DLD1 (cell line): ENCODE results near the gene MLPH.

ENCODE experiments used
- in situ Hi-C: cut with HindIII; loops from 2 replicates; pipeline ENCODE4 v1.10.0; 2017; ENCODE audit warnings: low sequenced_read_pairs

The MLPH gene

DNA sequence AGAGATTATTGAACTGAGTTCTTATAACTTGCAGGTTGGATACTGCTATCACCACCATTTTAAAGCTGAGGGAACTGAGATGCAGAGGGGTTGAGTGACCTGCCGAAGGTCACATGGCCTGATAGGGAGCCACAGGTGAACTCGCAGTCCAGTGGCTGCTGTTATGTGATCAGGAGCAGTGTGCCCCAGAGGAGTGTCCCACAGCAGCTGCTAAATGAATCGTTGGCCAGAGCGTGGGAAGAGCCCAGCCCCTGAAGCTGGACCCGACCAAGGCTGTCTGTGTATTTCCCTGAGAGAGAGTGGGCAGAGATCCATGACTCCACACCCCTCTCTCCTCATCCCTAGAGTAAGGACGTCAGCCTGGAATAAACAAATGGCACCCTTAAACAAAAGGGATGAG is 52.6 kb downstream of the MLPH start:
- in situ Hi-C loops = no loop called here

DNA sequence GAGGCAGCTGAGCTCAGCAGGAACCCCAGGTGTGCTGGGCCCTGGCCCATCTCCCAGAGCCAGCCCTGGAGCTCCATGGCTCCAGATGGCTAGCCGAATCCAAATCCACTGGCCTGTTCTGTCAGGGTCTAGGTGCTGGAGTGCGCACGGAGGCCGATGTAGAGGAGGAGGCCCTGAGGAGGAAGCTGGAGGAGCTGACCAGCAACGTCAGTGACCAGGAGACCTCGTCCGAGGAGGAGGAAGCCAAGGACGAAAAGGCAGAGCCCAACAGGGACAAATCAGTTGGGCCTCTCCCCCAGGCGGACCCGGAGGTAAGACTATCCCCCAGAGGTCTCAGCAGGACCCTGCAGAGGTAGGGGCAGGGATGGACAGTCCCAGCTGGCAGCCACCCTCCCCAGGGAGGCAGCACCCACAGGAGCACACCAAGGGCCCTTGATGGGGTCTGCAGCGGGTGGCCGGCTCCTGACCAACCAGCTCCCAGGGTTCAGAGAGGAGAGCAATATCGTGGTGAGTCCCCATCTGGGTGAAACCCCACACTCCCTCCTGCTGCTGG is 53.2 kb downstream of the MLPH start:
- in situ Hi-C loops = no loop called here

DNA sequence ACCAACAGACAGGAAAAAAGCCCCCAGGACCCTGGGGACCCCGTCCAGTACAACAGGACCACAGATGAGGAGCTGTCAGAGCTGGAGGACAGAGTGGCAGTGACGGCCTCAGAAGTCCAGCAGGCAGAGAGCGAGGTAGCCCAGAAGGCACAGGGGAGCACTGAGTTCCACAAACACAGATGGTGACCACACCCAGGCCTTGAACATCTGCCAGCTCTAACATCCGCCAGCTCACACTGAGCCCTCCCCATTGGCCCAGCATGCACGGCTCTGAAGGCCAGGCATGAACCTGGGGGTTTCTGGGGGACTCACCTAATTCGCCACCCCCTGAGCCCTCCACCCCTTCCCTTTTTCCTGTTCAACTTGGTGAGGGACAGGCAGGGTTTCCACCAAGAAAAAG is 53.8 kb downstream of the MLPH start:
- in situ Hi-C loops = no loop called here

DNA sequence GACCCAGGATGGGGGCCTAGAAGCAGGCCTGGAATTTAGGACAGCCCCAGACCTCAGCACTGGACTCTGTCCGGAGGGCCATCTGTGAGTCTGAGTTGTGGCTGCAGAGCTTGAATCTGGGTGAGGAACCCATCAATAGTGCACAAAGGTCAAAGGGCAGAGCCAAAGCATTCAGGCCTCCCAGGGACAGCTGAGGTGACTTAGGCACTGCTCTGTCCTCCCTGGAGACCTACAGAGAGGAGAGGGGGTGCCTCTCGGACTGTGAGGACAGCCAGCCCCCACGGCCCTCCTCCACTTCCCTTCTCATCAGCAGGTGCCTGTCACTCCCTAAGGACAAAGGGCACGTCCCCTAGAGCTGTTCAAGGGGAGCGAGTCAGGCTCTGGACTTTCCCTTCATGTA is 54.2 kb downstream of the MLPH start:
- in situ Hi-C loops = no loop called here

DNA sequence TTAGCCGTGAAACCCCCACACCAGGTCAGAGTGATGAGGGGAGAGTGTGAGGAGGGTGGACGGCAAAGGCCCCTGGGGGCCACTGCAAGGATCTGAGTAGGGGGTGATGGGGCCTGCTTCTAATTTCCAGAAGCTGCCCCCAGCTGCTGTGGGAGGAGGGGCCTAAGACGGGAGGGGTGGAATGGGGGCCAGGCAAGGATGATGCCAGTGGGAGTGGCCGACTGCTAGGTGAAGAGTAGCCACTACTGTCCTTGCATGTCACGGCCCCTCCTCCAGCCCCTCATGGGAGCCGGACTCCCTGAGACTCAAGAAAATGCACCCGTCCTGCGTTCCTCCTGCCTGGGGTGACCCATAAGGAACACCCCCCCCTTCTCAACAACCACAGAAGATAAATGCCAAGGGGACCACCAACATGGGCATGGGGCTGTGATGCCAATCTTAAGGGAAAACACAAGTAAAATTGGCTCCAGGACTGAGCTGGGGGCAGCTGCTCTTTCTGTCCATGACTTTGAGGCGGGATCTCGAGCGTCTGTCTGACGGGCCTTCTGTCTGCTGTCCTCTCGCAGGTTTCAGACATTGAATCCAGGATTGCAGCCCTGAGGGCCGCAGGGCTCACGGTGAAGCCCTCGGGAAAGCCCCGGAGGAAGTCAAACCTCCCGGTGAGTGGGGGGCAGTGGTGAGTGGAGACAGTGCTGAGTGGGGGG is 55.1 kb downstream of the MLPH start:
- in situ Hi-C loops = no loop called here

DNA sequence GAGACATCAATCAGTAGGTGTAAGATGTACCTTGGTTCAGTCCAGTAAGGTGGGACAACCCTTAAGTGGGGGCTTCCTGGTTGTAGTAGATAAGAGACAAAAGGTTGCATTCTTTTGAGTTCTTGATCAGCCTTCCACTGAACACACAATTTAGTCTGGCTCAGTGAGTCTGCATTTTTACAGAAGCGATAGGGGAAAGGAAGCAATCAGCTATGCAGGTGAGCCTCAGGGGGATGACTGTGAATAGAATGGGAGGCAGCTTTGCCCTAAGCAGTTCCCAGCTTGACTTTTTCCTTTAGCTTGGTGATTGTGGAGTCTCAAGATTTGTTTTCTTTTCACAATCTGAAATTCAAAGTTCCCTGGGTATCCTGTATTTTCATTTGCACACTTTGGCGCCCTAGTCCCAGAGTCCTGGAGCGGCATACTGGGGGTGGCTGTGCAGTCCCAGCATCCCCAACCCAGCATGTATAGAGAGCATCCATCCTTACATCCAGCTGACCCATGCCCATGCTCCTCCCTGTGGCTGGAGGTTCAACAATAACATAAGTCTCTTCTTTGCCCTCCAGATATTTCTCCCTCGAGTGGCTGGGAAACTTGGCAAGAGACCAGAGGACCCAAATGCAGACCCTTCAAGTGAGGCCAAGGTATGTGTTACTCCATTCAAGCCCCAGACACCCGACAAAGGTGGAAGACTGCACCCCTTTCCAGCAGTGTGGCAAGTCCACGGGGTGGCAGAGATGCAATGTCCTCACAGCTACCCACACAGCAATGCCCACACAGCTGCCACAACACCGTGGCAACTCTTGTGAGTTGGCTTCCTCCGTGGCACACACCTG is 59.2 kb downstream of the MLPH start:
- in situ Hi-C loops = no loop called here

DNA sequence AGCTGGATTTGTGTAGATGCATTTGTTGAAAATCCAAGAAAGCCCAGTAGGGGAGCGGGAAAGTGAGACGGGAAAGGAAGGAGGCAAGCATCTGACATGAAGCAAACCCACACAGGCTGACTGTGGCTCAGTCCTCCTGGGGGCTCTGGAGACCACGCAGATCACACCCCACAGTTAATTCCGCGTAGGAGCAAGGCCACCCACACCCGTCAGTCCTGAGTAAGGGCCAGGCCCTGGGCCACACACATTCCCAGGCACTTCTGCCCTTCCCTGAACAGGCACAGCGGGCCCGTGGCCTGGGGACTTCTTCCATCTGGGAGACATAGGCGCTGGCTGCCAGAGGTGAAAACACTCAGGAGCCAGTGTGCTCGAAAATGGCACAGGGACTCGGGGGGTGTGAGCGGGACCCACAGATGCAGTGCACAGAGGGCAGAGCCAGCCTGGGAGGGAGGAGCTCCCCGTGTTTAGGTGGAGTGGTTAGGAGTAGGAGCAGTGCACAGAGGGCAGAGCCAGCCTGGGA is 59.9 kb downstream of the MLPH start:
- in situ Hi-C loops = no loop called here

DNA sequence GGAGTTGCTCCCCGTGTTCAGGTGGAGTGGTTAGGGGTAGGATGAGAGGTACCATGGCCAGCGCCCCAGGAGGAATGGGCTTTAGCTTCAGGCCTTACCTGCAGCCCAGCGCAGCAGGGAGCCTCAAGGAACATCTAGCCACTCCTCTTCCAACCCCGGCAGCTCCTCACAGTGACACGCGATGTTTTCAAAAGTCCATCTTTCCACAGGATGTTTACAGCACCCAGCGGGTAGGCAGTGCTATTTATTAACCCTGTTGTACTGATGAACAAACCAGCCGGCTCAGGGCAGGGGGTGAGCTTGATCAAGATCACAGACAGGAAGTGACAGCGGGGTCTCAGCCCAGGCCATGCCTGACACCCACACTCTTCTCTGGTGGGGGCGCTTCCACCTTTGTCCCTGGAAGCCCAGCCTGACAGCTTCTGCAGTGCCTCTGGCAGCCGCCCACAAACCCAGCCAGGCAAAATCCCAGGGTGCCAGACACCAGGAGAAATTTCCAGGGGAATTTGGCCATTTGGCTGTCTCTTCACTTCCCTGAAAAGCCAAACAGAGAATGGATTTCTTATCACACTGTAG is 60.9 kb downstream of the MLPH start:
- in situ Hi-C loops = no loop called here

DNA sequence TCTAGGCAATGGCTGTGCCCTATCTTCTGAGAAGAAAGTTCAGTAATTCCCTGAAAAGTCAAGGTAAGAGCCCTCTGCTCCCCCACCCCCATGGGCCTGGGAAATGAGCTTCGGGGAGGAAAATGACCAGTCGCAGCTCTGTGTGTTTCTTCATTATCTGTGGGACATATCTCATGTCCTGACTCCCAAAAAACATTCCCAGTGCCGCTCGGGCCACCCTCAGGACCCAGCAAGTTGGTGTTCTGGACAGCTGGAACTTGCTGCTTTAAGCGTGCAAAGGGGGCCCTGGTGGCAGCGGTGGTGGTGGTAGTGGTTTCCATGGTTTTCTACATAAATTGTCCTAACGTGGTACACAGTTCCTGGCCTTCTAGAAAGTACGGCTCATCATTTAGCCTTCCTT is 62.2 kb downstream of the MLPH start:
- in situ Hi-C loops = no loop called here

DNA sequence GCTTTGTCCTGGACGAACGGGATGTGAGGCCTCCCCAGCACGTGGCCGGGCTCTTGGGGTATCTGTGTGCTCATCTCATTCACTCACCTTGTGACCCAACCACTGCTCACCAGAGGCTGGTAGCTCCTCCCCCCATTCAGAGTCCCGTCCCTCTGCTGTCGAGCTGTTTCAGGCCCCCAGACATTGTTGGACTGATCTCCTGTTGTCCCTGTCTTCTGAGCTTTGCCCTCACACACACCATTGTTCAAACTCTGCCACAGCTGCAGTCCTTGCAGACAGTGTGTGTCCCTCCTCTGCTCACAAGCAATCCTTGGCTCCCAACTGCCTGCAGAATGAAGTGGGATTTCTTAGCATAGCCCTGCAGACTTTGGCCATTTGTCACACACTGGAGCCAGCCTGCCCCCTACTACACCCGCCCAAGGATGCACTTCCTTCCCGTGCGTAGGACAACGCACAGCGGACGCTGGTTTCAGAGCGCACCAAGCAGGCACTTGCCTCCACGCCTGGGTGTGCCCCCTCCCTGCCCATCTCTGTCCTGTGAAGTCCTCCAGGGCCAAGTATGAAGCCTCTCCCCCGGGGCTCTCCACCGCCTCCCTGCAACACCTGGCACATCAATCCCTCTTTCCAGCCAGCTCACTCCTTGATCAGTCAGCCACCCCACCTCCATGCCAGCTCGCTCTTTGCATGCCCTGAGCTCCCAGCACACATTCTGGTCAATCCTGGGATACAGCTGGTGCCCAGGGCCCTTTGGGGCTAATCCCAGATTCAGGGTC is 62.8 kb downstream of the MLPH start:
- in situ Hi-C loops = no loop called here

DNA sequence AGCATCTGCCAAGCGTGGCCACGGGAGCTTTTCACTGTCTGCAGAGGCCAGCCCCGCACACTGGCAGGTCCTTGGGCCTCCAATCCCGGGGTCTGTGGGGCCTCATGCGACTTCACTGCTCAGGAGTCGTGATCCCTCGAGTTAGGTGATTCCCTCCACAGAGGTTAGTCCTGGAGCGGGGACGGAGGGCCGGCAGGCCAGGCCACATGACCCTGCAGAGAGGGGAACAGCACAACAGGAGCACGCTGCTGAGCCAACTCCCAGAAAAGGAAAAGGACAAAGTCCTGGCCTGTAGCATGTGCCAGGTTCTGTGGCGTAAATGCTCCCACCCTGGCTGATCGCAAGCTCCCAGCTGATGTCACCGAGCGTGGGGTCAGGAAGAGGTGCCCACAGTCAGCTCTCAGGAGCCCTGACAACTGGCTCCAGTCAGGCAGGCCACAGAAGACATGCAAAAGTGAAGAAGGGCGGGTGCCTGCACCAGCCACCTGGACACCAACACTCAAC is 64.1 kb downstream of the MLPH start:
- in situ Hi-C loops = no loop called here

DNA sequence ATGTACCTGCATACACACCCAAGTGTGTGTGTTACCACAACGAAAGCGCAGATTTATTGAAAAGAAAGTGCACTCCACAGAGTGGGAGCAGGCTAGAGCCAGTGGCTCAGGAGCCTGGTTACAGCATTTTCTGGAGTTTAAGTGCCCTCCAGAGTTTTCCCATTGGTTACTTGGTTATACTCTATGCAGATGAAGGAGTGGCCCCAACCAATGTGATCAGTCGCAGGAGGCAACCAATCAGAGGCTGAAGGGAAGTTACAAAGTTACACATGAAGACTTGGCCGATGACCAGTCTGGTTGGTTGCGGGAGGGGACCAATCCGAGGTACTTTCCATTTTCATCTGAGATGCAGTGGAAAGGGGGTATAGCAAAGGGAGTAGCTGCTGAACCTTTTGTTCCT is 65.9 kb downstream of the MLPH start:
- in situ Hi-C loops = no loop called here

DNA sequence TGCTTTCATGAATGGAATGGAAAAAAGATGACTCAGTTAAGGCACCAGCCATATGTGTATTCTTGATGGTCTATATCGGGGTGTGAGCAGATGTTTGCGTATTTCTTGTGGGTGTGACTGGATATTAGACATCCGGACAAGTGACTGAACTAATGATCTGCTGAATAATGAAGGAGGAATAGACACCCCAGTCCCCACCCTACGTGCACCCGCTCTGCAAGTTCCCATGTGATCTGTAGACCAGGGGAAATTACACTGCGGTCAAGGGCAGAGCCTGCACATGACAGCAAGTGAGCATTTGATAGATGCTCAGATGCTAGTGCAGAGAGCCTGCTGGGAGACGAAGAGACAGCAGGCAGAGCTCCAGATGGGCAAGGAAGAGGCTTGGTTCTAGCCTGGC is 66.9 kb downstream of the MLPH start:
- in situ Hi-C loops = no loop called here

DNA sequence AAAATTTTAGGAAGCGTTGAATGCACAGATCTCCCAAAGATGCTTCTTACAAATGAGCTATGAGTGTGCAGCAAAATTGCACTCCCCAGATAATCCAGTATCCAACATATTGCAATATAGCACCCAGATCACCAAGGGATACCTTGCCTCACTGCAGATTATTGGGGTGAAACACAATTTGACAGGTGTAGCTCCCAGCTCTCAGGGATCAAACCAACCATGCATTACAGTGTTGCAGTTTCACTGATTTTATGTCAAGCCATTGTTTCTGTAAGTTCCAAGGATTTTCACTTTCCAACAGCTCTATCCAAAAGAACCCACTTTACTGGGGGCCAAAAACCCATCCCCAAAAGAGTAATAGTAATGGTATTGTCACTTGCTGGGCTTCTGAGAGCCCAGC is 68.5 kb downstream of the MLPH start:
- in situ Hi-C loops = no loop called here

DNA sequence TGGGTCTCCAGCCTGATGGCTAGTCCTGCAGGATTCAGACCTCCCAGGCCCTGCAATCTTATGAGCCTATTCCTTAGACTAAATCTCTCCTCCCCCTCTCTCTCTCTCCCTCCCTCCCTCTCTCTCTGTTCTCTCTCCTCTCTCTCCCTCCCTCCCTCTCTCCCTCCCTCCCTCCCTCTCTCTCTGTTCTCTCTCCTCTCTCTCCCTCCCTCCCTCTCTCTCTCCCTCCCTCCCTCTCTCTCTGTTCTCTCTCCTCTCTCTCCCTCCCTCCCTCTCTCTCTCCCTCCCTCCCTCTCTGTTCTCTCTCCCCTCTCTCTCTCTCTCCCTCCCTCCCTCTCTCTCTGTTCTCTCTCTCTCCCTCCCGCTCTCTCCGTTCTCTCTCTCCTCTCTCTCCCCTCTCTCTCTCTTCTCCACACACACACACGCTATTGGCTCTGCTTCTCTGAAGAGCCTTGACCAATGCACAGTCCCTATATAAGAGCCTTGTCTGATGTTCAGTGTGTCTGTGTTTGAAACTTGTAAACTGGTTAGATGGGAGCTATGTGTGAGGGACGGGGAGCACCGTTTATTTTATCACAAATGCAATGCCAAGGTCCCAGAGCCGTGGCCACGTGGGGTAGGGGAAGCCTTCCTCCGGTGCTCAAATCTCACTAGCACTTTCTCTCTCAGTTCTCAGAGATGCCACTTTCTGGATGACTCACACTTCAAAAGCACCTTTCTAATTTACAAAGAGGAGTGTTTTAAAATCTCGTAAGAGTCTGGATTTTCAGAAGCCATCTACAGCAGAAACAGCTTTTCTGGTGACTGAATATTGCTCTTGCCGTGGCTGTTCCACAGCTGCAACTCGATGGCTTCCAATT is 70.0 kb downstream of the MLPH start:
- in situ Hi-C loops = no loop called here

DNA sequence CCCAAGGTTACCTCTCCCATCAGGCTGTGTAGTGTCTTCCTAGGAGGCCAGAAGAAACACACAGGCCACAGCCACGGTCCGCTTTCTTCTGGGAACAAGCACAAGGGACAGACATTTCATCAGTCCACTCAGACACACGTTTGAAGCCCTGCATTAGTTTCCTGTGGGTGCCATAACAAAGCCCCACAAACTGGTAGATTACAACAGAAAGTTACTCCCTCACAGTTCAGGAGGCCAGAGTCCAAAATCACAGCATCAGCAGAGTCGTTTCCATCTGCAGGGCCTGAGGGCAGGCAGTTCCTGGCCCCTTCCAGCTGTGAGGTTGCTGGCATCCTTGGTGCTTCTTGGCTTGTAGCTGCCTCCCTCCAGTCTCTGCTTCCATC is 70.6 kb downstream of the MLPH start:
- in situ Hi-C loops = no loop called here

DNA sequence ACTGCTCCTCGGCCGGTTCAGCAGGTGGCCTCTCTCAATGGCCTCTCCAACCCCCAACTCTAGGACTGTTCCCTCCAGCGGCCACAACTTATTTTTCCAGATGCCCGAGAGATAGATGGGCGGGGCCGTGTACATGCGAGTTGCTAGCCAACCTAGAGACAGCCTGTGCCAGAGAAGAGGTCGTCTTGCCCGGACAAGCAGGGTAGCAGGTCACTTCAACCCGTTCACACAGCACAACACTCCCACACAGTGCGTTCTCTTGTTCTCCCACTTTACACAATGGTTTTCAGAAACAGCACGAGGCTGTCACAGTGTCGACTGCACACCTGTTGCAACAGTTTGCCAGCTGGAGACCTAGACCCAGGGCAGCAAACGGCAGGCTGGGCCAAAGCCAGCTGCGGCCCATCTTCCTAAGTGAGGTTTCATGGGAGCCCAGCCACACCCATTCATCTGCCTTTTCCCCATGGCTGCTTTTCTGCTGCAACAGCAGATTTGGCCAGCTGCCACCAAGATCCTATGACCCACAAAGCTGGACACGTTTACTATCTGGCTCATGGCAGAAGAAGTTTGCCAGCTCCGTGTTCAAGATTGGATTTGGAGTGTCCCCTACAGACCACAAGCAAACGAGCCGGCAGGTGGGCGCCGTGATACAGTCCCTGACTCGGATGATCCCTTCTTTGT is 72.0 kb downstream of the MLPH start:
- in situ Hi-C loops = no loop called here

DNA sequence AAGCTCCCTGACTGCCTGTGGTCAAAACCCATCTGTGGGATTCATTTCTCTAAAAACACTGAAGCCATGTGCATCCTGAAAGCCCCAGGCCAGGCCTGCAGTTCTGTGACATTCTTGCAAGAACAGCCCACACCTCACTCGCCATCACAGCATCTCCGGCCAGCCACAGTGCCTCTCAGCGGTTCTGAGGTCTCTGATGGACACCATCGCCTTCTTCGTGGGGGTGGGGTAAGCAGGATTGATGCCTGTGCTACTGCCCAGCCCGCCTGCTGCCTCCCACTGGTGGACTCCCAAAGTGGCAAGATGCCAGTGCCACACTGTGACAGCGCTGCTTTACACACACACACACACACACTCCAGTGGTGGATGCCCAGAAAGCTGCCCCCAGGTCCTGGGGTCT is 74.2 kb downstream of the MLPH start:
- in situ Hi-C loops = no loop called here

DNA sequence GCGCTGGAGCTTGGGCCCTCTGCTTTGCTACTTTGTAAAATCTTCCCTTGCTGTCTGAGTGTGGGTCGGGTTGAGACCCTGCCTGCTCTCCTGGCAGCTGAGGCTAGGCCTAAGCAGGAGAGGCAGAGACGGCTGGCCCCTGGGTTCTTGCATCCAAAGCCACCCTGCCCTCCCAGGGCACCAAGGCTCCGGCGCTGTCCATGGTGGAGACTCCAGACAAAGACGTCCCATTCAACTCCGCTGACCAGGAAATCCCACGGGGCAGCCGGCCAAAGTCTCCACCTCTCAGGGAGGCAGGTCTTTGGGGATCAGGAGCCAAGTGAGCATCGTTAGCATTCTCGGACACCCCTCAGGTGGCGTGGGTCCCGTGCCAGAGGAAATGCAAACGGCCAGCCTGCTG is 76.8 kb downstream of the MLPH start:
- in situ Hi-C loops = no loop called here
